OCI-LY3 (cell line): Measurements from ENCODE around the gene SLC35F3.

ENCODE experiments used
- H2AFZ ChIP-seq: fragments of 200-600, 300-600 bp; shearing (Covaris generic); 2 replicates; pipeline ENCODE4 v1.6.0; 2014; ENCODE audit warnings: antibody characterized with exemption, low read depth, low read length
- H3K27ac ChIP-seq: fragments of 200-600, 300-600 bp; sonication (generic); 2 replicates; pipeline ENCODE4 v1.5.1; 2014; ENCODE audit warnings: mild to moderate bottlenecking, low read length, moderate library complexity, mixed read lengths
- H3K27me3 ChIP-seq: fragments of 200-600, 300-600 bp; sonication (generic); 2 replicates; pipeline ENCODE4 v1.6.1; 2014; ENCODE audit warnings: low read depth, low read length, mixed read lengths
- H3K36me3 ChIP-seq: fragments of 200-600, 300-600 bp; sonication (generic); replicated peaks from 2 replicates; pipeline ENCODE3; 2014; ENCODE audit warnings: low read depth, low read length, mixed read lengths
- H3K4me1 ChIP-seq: fragments of 300-600, 200-600 bp; sonication (generic); 2 replicates; pipeline ENCODE4 v1.6.1; 2014; ENCODE audit warnings: low read length, mixed read lengths
- H3K4me2 ChIP-seq: fragments of 200-600, 300-600 bp; sonication (generic); 2 replicates; pipeline ENCODE4 v1.6.1; 2014; ENCODE audit warnings: low read length, mixed read lengths
- H3K4me3 ChIP-seq: fragments of 300-600, 200-600 bp; sonication (generic); 2 replicates; pipeline ENCODE4 v1.5.1; 2014; ENCODE audit warnings: antibody characterized with exemption, mild to moderate bottlenecking, low read length, moderate library complexity
- H3K79me2 ChIP-seq: fragments of 300-600, 200-600 bp; shearing (Covaris generic); 2 replicates; pipeline ENCODE4 v1.6.1; 2014; ENCODE audit warnings: mild to moderate bottlenecking, low read length, mixed read lengths
- H3K9ac ChIP-seq: fragments of 300-600, 200-600 bp; shearing (Covaris generic); 2 replicates; pipeline ENCODE4 v1.6.0; 2014; ENCODE audit warnings: mild to moderate bottlenecking, low read length, moderate library complexity
- H3K9me3 ChIP-seq: fragments of 200-600, 300-600 bp; shearing (Covaris generic); 2 replicates; pipeline ENCODE4 v1.6.1; 2014; ENCODE audit warnings: low read length, mixed read lengths; ENCODE audit not compliant: insufficient read depth
- H4K20me1 ChIP-seq: fragments of 200-600, 300-600 bp; sonication (generic); 2 replicates; pipeline ENCODE4 v1.6.1; 2016; ENCODE audit warnings: low read length, mixed read lengths; ENCODE audit not compliant: insufficient read depth
- CTCF ChIP-seq: fragments of 200-600, 300-600 bp; sonication (generic); IDR thresholded peaks from 2 replicates; pipeline ENCODE4 v1.5.1; 2014; ENCODE audit warnings: antibody characterized with exemption, low read length, low read depth
- EZH2phosphoT487 ChIP-seq: fragments of 200-600 bp; shearing (Covaris generic); IDR thresholded peaks from 2 replicates; pipeline ENCODE4 v1.6.1; 2018; ENCODE audit warnings: antibody characterized with exemption, mixed run types, low read depth

Gene SLC35F3

GRCh38 chr1:234007684-234008083, 103.2 kb downstream of the SLC35F3 start:
- Histone ChIP-seq H3K79me2 (no peaks in the 10 kb centered on the region), H3K9me3 (no peaks in the 10 kb centered on the region), H3K4me1 (no peaks in the 10 kb centered on the region), H3K4me3 (no peak overlapping the region), H3K36me3 (no peaks in the 10 kb centered on the region), H4K20me1 (no peaks in the 10 kb centered on the region), H3K27ac (no peak overlapping the region), H3K9ac (no peak overlapping the region), H3K27me3 (peaks cover 28% of the 10 kb centered on the region; the same call in 1 of the 2 replicates), H3K4me2 (no peak overlapping the region), H2AFZ (no peak overlapping the region)
- TF ChIP-seq CTCF (no peak), EZH2phosphoT487 (no peak)

- no peaks in the 10 kb centered on the region for H3K36me3 ChIP-seq
- H3K27me3 ChIP-seq = peaks cover 28% of the 10 kb centered on the region; the same call in 1 of the 2 replicates
- no peaks in the 10 kb centered on the region for H4K20me1 ChIP-seq
- no peak overlapping the region for H3K27ac ChIP-seq
- H3K9me3 ChIP-seq = no peaks in the 10 kb centered on the region
- no peak overlapping the region for H2AFZ ChIP-seq
- no peak overlapping the region for H3K9ac ChIP-seq
- TF ChIP-seq CTCF = no peak
- H3K4me1 ChIP-seq = no peaks in the 10 kb centered on the region
- H3K4me2 ChIP-seq = no peak overlapping the region
- no peak overlapping the region for H3K4me3 ChIP-seq
- no peaks in the 10 kb centered on the region for H3K79me2 ChIP-seq
These were observed 104.1 kb downstream of the SLC35F3 start for GRCh38 chr1:234008591-234008990.

- no peak overlapping the region for H3K4me2 ChIP-seq
- no peaks in the 10 kb centered on the region for H4K20me1 ChIP-seq
- no peak overlapping the region for H3K9ac ChIP-seq
- no peaks in the 10 kb centered on the region for H3K36me3 ChIP-seq
- no peaks in the 10 kb centered on the region for H3K79me2 ChIP-seq
- no peaks in the 10 kb centered on the region for H3K4me1 ChIP-seq
- H2AFZ ChIP-seq = no peak overlapping the region
- H3K27ac ChIP-seq = no peak overlapping the region
- H3K4me3 ChIP-seq = no peak overlapping the region
- no peaks in the 10 kb centered on the region for H3K9me3 ChIP-seq
- TF ChIP-seq CTCF (no peak), EZH2phosphoT487 (no peak)
- H3K27me3 ChIP-seq = peaks cover 33% of the 10 kb centered on the region; the same call in 1 of the 2 replicates
These were observed 105.2 kb downstream of the SLC35F3 start for GRCh38 chr1:234009668-234010067.

- Histone ChIP-seq H3K27me3 (peaks cover 35% of the 10 kb centered on the region), H3K4me3 (no peak overlapping the region), H3K9me3 (no peaks in the 10 kb centered on the region), H3K4me2 (no peak overlapping the region), H3K36me3 (no peaks in the 10 kb centered on the region), H3K79me2 (no peaks in the 10 kb centered on the region), H4K20me1 (no peaks in the 10 kb centered on the region), H2AFZ (no peak overlapping the region), H3K4me1 (no peaks in the 10 kb centered on the region), H3K27ac (no peak overlapping the region), H3K9ac (no peak overlapping the region)
- TF ChIP-seq CTCF (no peak), EZH2phosphoT487 (no peak)
These were observed 109.7 kb downstream of the SLC35F3 start for GRCh38 chr1:234014208-234014607.
